ENCODE results near the gene TMEM250.

TMEM250 gene

DNA sequence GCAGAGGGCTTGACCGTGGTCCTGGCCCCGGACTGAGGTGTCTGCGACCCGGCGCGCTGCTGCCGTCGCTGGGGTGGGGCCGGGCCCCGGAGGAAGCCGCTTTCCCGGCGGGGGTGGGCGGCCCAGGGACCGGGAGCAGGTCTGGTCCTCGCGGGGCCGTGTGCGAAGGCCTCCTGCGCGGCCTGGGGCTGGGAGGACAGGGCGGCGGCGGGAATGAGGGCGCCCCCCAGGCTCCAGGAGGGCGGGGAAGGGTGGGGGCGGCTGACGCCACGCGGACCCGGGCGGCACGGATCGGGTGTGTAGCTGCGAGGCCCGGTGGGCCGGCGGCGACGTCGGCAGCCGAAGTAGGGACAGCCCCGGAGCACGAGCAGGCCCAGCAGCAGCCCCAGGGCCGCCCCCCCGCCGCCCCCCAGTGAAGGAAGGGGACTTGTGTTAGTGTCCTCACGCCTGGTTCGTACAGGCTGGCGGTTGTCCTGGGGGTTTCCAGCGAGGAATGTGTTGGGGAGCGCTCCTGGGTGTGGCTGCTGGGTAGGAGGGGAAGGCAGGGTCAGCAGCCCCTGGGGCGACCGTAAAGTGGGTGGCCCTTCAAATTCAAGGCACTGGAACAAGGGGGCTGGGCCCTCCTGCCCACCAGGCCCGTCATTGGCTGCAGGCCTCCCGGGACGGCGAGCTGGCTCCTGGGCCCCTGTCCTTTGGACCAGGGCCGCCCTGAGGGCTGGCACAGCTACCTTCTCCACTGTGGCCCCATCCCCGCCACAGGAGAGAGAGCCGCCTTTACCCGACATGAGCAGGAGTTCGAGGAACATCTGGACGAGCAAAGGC lies 597 bp upstream of the TMEM250 start:
- in situ Hi-C loops (cut with HindIII; ENCODE audit: low sequenced_read_pairs), result no loop called here
- DNase-seq (ENCODE audit: low read depth, low spot score), result peak; percentile 27
- H3K4me3 ChIP-seq (ENCODE audit: low read depth, low read length), result peak overlapping the region; percentile 48
- TF ChIP-seq, protein P1, sequence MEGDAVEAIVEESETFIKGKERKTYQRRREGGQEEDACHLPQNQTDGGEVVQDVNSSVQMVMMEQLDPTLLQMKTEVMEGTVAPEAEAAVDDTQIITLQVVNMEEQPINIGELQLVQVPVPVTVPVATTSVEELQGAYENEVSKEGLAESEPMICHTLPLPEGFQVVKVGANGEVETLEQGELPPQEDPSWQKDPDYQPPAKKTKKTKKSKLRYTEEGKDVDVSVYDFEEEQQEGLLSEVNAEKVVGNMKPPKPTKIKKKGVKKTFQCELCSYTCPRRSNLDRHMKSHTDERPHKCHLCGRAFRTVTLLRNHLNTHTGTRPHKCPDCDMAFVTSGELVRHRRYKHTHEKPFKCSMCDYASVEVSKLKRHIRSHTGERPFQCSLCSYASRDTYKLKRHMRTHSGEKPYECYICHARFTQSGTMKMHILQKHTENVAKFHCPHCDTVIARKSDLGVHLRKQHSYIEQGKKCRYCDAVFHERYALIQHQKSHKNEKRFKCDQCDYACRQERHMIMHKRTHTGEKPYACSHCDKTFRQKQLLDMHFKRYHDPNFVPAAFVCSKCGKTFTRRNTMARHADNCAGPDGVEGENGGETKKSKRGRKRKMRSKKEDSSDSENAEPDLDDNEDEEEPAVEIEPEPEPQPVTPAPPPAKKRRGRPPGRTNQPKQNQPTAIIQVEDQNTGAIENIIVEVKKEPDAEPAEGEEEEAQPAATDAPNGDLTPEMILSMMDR (IDR thresholded peaks at IDR 0.05; ENCODE audit: low read depth, low read length), result no peak

DNA sequence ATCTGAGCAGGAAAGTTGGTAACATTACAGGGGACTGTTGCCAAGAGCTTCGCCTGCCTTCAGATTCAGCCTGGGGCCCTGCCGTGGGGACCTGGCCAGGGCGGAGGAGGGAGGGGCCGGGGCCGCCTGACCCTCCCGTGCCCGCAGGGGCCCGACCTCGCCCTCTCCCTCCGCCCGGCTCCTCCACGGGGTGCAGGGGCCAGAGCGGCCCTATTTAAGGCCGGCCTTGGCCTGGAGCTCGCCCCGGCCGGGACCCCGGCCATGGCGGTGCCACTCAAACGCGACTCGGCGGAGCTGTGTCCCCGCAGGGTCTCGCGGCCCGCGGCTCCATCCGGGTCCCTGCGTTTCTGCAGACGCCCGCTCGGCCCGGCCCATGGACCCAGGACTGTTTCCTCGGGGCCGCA lies 757 bp downstream of the TMEM250 start:
- in situ Hi-C loops (cut with HindIII; ENCODE audit: low sequenced_read_pairs), result no loop called here
- H3K4me3 ChIP-seq (ENCODE audit: low read depth, low read length), result peak overlapping the region; percentile 48
- TF ChIP-seq, protein P1 (IDR thresholded peaks at IDR 0.05; ENCODE audit: low read depth, low read length), result no peak
- DNase-seq (ENCODE audit: low read depth, low spot score), result no peak

DNA sequence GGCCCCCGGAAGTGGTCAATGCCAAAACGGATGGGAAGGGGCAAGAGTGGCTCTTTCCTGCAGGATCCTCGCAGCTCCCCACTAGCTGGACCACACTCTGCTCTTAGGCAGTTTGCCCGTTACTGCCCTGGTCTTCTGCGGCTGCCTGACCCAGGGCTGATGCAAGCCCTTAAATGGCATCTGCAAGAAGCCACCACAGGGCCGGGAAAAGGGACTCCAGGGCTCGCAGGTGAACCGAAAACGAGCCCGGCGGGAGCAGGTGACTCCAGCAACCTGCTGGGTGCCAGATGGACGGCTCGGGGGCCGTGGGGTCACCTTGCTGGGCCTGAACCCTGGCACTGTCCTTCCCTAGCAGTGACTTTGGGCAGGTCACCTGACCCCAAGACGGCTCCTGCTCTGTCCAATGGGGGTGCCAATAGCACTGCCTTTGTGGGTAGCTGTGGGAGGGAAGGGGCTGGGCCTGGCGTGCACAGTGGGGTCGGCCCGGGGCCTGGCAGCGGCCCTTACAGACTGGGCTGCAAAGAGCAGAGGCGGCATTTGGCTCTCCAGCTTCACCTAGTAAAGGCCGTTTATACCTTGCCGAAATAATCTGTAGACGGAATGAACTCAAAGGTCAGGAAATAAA lies 1.3 kb downstream of the TMEM250 start:
- H3K4me3 ChIP-seq (ENCODE audit: low read depth, low read length), result peak overlapping the region; percentile 48
- no peak for DNase-seq (ENCODE audit: low read depth, low spot score)
- TF ChIP-seq, protein P1 (IDR thresholded peaks at IDR 0.05; ENCODE audit: low read depth, low read length), result no peak
- in situ Hi-C loops (cut with HindIII; ENCODE audit: low sequenced_read_pairs), result no loop called here

DNA sequence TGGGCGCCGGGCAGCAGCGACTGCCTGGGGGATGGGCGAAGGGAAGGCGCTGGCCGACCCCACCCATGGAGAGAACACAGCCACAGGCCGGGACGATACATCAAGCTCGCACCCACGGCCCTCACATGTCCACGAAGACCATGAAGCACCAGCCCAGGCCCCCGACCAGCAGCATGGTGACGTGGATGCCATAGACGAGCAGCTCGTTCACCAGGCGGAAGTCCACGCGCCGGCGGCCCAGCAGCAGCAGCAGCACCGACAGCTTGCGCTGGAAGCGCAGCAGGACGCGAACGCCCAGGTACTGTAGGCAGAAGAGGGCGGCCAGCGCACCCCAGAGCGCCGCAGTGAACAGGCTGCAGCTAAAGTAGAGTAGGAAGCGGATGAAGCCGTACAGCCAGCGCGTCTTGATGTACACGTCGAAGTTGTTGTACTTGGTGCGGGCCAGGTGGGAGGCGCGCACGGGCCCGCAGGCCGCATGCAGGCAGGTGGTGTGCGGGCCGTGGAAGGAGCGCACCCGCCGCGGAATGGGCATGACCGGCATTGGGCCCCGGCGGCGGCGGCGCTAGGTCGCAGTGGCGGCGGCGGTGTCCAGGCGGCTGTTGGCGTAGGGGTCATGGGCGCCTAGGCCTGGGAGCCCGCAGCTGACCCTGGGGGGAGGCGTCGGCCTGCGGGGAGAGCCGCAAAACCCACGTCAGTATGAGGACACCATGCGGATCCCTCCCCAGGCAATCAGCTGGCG lies 2.1 kb downstream of the TMEM250 start:
- in situ Hi-C loops (cut with HindIII; ENCODE audit: low sequenced_read_pairs), result no loop called here

DNA sequence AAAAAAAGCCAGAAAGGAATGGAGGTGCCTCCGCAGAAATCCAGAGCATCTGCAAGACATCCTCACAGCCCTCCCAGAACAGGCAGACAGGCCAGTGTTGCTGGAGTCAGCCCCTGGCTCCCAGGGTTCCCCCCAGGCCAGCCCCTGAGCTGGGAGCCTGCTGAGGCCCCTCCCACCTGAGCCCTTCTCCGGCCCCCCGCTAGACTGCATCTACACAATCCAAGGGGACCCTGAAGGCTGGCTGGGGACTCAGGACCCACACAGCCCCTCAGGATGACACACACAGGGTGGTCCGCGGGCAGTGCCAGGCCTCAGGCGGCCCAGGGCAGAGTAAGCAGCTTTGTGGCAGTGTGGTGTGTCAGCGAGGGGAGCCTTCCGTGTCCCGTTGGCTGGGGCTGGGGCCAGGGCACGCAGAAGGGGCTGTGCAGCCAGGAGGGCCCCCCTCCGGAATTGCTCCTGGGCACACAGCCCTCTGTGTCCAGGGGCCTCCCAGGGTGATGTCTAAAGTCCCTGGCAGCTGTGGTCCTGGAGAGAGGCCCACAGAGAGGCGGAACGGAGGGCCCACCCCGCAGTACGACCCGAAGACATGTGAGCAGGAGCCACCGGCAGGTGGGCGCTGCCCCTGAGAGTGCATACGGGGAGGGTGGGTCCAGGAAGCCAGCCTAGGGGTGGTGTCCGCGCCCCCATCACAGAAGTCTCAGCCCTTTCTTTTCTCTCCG lies 2.9 kb downstream of the TMEM250 start:
- TF ChIP-seq, protein P1 (IDR thresholded peaks at IDR 0.05; ENCODE audit: low read depth, low read length), result no peak
- in situ Hi-C loops (cut with HindIII; ENCODE audit: low sequenced_read_pairs), result no loop called here
- DNase-seq (ENCODE audit: low read depth, low spot score), result no peak
- no peak overlapping the region for H3K4me3 ChIP-seq (ENCODE audit: low read depth, low read length)

More for the DNA sequence above, 2.1 kb downstream of the TMEM250 start:
- TF ChIP-seq, protein P1 (IDR thresholded peaks at IDR 0.05; ENCODE audit: low read depth, low read length), result no peak
- DNase-seq (ENCODE audit: low read depth, low spot score), result no peak
- H3K4me3 ChIP-seq (ENCODE audit: low read depth, low read length), result no peak overlapping the region

DNA sequence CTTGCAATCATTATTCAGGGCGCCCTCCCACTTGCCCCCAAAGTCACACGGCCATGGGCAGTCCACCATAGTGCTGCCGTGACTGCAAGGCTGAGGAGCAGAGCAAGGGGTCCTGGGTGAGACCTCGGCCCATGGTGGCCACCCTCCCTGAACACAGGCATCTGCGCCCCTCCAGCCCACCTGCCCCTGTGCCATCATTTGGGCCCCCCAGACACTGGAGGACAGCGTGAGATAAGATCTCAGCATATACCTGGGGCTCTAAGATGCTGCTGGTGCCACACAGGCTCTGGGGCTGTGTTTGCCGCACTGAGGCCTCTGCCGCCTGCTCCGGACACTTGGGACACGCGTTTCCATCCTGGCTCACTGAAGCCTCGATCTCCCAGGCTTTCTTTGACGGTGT lies 3.5 kb downstream of the TMEM250 start:
- in situ Hi-C loops (cut with HindIII; ENCODE audit: low sequenced_read_pairs), result no loop called here
- no peak for DNase-seq (ENCODE audit: low read depth, low spot score)
- TF ChIP-seq, protein P1 (IDR thresholded peaks at IDR 0.05; ENCODE audit: low read depth, low read length), result no peak
- H3K4me3 ChIP-seq (ENCODE audit: low read depth, low read length), result no peak overlapping the region

All from astrocyte of the spinal cord (primary cell).